ENCODE data around the gene HEATR9. TPM values are rescaled to one million over a fixed set of nuclear protein-coding genes. Genes with fewer than 3 reads are reported as not detected.

The HEATR9 gene
- total and polyA plus RNA-seq, 2 donors from 2014 or later, result 0.16 TPM; not detected in 1

- H3K27ac ChIP-seq (ENCODE audit: low read depth in 2 of 2, low read length in 2 of 2), result no peak overlapping the region
- FAIRE-seq, result no peak
- no peaks in the 10 kb centered on the region for H3K9me3 ChIP-seq (ENCODE audit: control insufficient read depth in 2 of 3, insufficient read depth in 1 of 3, low read length in 3 of 3)
- no peak for TF ChIP-seq CTCF (IDR thresholded peaks at IDR 0.05; ENCODE audit: borderline replicate concordance, extremely low read depth, insufficient read depth)
- no peak for DNase-seq
- no peak overlapping the region for H3K9ac ChIP-seq (ENCODE audit: low read length in 3 of 3)
- H3K4me1 ChIP-seq (ENCODE audit: control insufficient read depth in 2 of 3, insufficient read depth in 2 of 3, low read depth in 1 of 3, low read length in 3 of 3), result no peaks in the 10 kb centered on the region
- intact Hi-C loops (cut with DNase I), result no loop called here
- peaks cover 12 to 46% (median 35%) of the 10 kb centered on the region in 3 donors for H3K36me3 ChIP-seq (ENCODE audit: control insufficient read depth in 2 of 3, insufficient read depth in 3 of 3, low read length in 3 of 3)
- H3K27me3 ChIP-seq (ENCODE audit: control insufficient read depth, insufficient read depth, low read length), result no peaks in the 10 kb centered on the region
- H3K4me3 ChIP-seq (ENCODE audit: low read length in 3 of 3), result no peak overlapping the region
These were observed 22.5 kb downstream of the HEATR9 start for GRCh38 chr17:35846055-35846809.

GRCh38 chr17:35844547-35844946 is 24.1 kb downstream of the HEATR9 start:
- no peak for DNase-seq
- FAIRE-seq, result no peak
- Histone ChIP-seq H3K27ac (ENCODE audit: low read depth in 2 of 2, low read length in 2 of 2) (no peak overlapping the region), H3K9me3 (ENCODE audit: control insufficient read depth in 2 of 3, insufficient read depth in 1 of 3, low read length in 3 of 3) (no peaks in the 10 kb centered on the region), H3K4me3 (ENCODE audit: low read length in 3 of 3) (no peak overlapping the region), H3K27me3 (ENCODE audit: control insufficient read depth, insufficient read depth, low read length) (no peaks in the 10 kb centered on the region), H3K36me3 (ENCODE audit: control insufficient read depth in 2 of 3, insufficient read depth in 3 of 3, low read length in 3 of 3) (peaks cover 15 to 58% (median 39%) of the 10 kb centered on the region in 3 donors), H3K9ac (ENCODE audit: low read length in 3 of 3) (no peak overlapping the region), H3K4me1 (ENCODE audit: control insufficient read depth in 2 of 3, insufficient read depth in 2 of 3, low read depth in 1 of 3, low read length in 3 of 3) (no peaks in the 10 kb centered on the region)
- no peak for TF ChIP-seq CTCF (IDR thresholded peaks at IDR 0.05; ENCODE audit: borderline replicate concordance, extremely low read depth, insufficient read depth)
- intact Hi-C loops (cut with DNase I), result no loop called here

- Histone ChIP-seq H3K4me3 (ENCODE audit: low read length in 3 of 3) (no peak overlapping the region), H3K27ac (ENCODE audit: low read depth in 2 of 2, low read length in 2 of 2) (no peak overlapping the region), H3K27me3 (ENCODE audit: control insufficient read depth, insufficient read depth, low read length) (no peaks in the 10 kb centered on the region), H3K9ac (ENCODE audit: low read length in 3 of 3) (no peak overlapping the region), H3K4me1 (ENCODE audit: control insufficient read depth in 2 of 3, insufficient read depth in 2 of 3, low read depth in 1 of 3, low read length in 3 of 3) (no peaks in the 10 kb centered on the region), H3K9me3 (ENCODE audit: control insufficient read depth in 2 of 3, insufficient read depth in 1 of 3, low read length in 3 of 3) (no peaks in the 10 kb centered on the region), H3K36me3 (ENCODE audit: control insufficient read depth in 2 of 3, insufficient read depth in 3 of 3, low read length in 3 of 3) (peaks cover 16 to 56% (median 39%) of the 10 kb centered on the region in 3 donors)
- intact Hi-C loops (cut with DNase I), result no loop called here
- TF ChIP-seq CTCF (IDR thresholded peaks at IDR 0.05; ENCODE audit: borderline replicate concordance, extremely low read depth, insufficient read depth), result no peak
- FAIRE-seq, result no peak
- no peak for DNase-seq
These were observed 25.0 kb downstream of the HEATR9 start for GRCh38 chr17:35843698-35844097.
